ENCODE data around the gene DPY19L3. TPM values are rescaled to one million over a fixed set of nuclear protein-coding genes. Genes with fewer than 3 reads are reported as not detected.
A peak's percentile ranks its signal among the peaks of the same experiment; 100 is the strongest.

Gene DPY19L3
- total RNA-seq, 1 donor = 30.0 TPM

DNA sequence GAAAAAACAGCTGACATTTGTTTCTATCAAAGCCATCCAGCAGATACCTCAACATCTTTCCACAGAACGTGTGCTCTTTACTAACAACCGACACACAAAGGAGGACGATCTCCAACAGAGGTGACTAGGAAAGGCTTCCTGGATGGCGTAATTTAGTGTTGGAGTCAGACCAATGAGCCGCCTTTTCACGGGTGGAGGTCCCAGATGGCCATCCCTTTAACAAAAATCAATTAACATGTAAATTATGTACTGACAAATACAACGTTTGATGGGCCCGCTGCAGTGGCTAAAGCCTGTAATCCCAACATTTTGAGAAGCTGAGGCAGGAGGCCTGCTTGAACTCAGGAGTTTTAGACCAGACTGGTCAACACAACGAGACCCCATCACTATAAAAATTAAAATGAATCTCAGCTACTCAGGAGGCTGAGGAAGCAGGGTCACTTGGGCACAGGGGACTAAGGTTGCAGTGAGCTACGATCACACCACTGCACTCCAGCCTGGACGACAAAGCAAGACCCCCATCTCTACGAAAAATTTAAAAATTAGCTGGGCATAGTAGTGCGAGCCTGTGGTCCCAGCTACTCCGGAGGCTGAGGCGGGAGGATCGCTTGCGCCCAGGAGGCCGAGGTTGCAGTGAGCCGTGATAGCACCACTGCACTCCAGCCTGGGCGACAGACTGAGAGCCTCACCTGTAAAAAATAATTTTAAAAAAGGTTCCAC, 1.2 kb upstream of the DPY19L3 start:
- Histone ChIP-seq H2AFZ (ENCODE audit: low read length) (peak overlapping the region; percentile 87), H3K36me3 (ENCODE audit: insufficient read depth, low read length) (peaks cover 2% of the 10 kb centered on the region), H4K20me1 (ENCODE audit: insufficient read depth, low read length) (no peaks in the 10 kb centered on the region), H3K4me1 (ENCODE audit: insufficient read depth, low read length) (peaks cover 15% of the 10 kb centered on the region), H3K4me2 (ENCODE audit: insufficient read depth, low read length) (peak overlapping the region; percentile 91), H3K4me3 (ENCODE audit: insufficient read depth, low read length) (peak overlapping the region; percentile 88), H3K9me3 (ENCODE audit: low read depth, low read length) (no peaks in the 10 kb centered on the region), H3K27me3 (ENCODE audit: insufficient read depth, low read length) (no peaks in the 10 kb centered on the region), H3K27ac (ENCODE audit: low read depth, low read length) (peak overlapping the region; percentile 90), H3K79me2 (ENCODE audit: insufficient read depth, low read length) (peaks cover 25% of the 10 kb centered on the region)
- TF ChIP-seq CTCF (IDR thresholded peaks at IDR 0.05; ENCODE audit: extremely low read depth, low read depth, low read length) = no peak
- no peak for DNase-seq (ENCODE audit: insufficient read length, low spot score, missing footprints)

DNA sequence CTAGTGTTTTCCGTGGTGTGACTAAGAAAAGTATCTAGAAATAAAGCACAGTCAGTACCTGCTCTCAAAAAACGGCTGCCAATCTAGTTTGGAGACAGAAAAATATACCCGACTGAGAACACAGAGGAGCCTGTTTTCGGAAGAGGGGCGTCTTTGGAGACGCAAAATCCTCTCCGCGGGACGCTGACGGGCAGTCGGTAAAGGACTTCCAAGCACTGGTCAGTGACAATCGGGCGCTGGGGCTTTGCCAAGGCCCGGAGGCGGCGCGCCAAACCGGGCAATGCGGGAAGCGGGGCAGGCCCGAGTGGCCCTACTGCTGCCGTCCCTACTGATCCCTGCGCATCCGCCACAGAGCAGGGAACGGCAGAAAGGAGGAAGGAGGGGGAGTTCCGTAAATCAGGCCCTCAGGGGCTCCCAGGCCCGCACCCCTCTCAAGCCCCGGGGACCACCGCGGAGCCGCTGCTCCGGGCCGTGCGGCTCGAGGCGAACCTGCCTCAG, 588 bp upstream of the DPY19L3 start:
- TF ChIP-seq CTCF (IDR thresholded peaks at IDR 0.05; ENCODE audit: extremely low read depth, low read depth, low read length) = no peak
- H3K4me1 ChIP-seq (ENCODE audit: insufficient read depth, low read length) = peaks cover 15% of the 10 kb centered on the region
- peaks cover 25% of the 10 kb centered on the region for H3K79me2 ChIP-seq (ENCODE audit: insufficient read depth, low read length)
- peaks cover 8% of the 10 kb centered on the region for H3K36me3 ChIP-seq (ENCODE audit: insufficient read depth, low read length)
- H3K27me3 ChIP-seq (ENCODE audit: insufficient read depth, low read length) = no peaks in the 10 kb centered on the region
- peak overlapping the region; percentile 87 for H2AFZ ChIP-seq (ENCODE audit: low read length)
- no peaks in the 10 kb centered on the region for H4K20me1 ChIP-seq (ENCODE audit: insufficient read depth, low read length)
- peak overlapping the region; percentile 91 for H3K4me2 ChIP-seq (ENCODE audit: insufficient read depth, low read length)
- H3K27ac ChIP-seq (ENCODE audit: low read depth, low read length) = peak overlapping the region; percentile 90
- no peaks in the 10 kb centered on the region for H3K9me3 ChIP-seq (ENCODE audit: low read depth, low read length)
- peak overlapping the region; percentile 88 for H3K4me3 ChIP-seq (ENCODE audit: insufficient read depth, low read length)
- no peak for DNase-seq (ENCODE audit: insufficient read length, low spot score, missing footprints)

DNA sequence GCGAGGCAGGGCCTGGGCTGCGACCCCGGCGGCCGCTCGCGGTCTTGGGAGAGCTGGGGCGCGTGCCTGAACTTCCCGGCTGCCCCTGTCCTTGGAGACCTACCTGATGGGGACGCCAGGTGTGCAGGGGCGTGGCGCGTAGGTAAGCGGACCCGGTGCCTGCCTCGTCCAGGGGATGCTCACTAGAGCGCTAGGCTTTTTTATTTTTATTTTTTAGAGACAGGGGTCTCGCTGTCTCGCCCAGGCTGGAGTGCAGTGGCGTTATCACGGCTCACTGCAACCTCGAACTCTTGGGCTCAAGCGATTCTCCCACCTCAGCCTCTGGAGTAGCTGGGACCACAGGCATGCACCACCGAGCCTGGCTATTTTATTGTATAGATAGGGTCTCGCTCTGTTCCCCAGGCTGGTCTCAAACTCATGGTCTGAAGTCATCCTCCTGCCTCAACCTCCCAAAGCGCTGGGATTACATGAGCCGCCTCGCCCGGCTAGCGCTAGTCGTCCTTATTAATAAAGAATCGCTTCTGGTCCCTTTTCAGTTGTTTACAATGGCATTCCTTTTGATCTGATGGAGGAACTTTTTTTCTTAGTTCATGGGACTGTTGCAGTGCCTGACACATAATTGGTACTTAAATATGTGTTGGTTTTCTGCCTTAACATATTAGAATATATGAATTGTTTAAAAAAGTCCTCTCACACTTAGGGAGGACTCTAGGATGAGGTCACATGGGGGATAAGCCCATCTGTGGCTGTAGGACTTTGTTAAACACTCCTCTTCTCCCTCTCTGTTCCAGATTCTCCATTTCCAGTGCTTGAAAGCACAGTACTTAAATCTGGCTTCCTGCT, 812 bp downstream of the DPY19L3 start:
- TF ChIP-seq CTCF (IDR thresholded peaks at IDR 0.05; ENCODE audit: extremely low read depth, low read depth, low read length) = no peak
- peak overlapping the region; percentile 88 for H3K4me3 ChIP-seq (ENCODE audit: insufficient read depth, low read length)
- no peaks in the 10 kb centered on the region for H3K9me3 ChIP-seq (ENCODE audit: low read depth, low read length)
- peaks cover 15% of the 10 kb centered on the region for H3K36me3 ChIP-seq (ENCODE audit: insufficient read depth, low read length)
- H2AFZ ChIP-seq (ENCODE audit: low read length) = peak overlapping the region; percentile 55
- H3K4me2 ChIP-seq (ENCODE audit: insufficient read depth, low read length) = peak overlapping the region; percentile 82
- peak; percentile 62 for DNase-seq (ENCODE audit: insufficient read length, low spot score, missing footprints)
- H3K4me1 ChIP-seq (ENCODE audit: insufficient read depth, low read length) = peaks cover 15% of the 10 kb centered on the region
- H3K27me3 ChIP-seq (ENCODE audit: insufficient read depth, low read length) = no peaks in the 10 kb centered on the region
- H4K20me1 ChIP-seq (ENCODE audit: insufficient read depth, low read length) = no peaks in the 10 kb centered on the region
- H3K27ac ChIP-seq (ENCODE audit: low read depth, low read length) = peak overlapping the region; percentile 90
- H3K79me2 ChIP-seq (ENCODE audit: insufficient read depth, low read length) = peaks cover 25% of the 10 kb centered on the region
